DMS53 (cell line): ENCODE measurements around the gene PYROXD2.

ENCODE experiments used
- DNase-seq: peaks from one replicate; lab custom pipeline; 2025; lab: John Stamatoyannopoulos, UW

Gene PYROXD2

DNA sequence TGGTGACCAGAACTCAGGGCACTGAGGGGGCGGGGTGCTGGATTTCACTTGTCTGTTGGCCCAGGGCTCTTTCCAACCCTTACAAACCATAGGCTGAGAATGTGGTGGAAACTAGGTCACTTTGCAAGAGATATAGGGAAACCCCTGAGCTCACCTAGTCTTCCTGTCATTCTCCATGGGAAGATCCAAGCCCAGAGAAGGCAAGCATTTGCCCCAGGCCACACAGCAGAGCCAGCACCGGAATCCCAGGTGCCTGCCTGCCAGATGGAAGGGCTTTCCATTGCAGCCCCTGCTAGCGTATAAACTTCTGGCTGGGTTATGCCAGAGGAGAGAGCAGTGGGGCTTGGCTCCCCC lies 427 bp downstream of the PYROXD2 start:
- DNase-seq, result no peak

DNA sequence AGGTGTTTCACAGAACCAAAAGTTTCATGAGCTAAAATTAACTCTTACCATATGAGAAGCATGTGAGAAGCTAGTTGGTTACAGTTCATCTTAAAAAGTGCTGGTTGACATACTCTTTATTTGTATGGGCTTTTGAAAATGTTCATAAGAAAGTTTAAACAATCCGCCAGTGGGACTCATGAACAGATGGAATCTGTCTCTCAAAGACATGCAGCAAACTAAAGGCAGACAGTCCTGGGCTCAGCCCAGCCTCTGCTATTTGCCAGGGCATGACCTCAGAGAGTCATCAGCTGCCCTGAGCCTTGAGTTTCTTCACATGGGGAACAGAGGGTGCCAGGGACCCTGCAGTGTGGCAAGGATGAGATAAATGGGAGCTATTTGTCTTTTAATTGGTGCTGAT lies 3.2 kb downstream of the PYROXD2 start:
- DNase-seq, result no peak

DNA sequence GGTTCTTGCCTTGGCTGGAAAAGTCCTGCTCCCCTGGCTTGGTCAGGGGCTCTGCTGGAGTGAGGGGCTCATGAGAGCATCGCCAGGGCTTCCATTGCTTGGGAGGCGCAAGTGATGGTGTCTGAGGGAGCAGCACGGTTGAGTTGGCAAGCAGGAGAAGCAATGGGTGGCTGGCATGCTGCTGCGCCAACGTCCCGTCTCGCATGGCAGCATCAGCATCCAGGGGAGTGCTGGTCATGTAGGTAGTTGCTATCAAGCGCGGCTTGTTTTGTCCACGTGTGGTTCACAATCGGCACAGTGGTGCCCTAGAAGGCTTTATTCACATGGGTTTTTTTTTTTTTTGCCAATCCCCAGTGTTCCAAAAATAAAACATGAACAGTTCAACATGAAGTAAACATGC lies 3.8 kb downstream of the PYROXD2 start:
- no peak for DNase-seq

DNA sequence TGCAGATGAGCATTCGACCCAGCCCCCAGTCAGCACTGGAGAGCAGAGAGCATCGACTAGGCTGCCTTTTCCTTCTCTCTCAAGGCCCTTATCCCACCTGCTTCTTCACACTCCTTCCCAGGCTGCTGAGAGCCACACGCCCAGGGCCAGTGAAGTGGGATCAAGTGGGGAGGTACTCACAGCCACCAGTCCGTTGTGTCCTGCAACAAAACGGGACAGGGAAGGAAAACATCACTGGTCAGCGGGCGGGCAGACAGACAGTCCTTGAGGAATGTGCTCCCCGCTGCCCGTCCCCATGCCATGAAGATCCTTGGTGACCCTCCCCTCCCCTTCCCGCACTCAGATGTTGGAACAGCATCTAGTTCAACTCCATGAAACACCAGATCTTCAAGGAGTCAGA lies 4.2 kb downstream of the PYROXD2 start:
- DNase-seq, result no peak

DNA sequence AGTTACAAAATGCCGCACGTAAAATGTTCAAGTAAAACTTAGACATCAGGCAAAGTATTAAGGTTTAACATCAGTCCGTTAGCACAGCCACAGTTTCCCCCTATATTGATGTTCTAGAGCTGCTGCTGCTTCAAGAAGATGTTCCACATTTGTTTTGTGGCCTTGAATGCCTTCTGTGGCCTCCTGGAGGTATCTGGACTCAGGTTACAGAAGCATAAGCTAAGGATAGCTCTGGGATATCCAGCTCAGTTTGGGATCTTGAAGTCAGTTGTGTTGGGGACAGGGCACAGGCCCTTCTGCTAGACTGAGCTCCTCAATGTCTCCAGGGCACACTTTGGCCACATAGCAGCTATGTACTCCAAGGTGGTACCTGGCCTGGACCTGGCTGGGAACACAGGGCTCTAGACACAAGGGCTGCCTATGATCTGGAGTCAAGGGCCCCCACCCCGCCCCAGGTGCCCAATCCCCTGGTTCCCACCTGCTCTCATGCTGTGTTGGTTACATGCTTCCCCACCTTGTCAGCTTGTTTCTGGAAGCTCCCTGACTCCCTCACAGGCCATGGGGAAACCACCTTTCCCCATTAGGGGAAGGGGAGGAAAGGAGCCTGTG lies 4.7 kb downstream of the PYROXD2 start:
- no peak for DNase-seq

DNA sequence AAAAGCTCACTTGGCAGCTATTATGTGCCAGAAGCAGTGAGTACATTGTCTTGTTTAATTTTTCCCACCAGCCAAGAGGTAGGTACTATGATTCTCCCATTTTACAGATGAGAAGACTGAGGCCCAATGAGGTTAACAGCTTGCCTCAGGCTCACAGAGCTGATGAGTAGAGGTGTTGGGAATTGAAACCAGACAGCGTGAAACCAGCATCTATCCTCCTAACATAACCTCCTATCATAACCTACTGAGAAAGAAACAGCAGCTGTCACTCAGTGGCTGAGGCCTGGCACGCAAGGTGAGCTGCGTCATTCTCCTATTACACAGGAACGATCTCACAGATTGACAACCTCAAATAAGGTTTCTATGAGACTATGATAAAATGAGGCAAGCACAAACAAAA lies 6.2 kb downstream of the PYROXD2 start:
- DNase-seq, result no peak

DNA sequence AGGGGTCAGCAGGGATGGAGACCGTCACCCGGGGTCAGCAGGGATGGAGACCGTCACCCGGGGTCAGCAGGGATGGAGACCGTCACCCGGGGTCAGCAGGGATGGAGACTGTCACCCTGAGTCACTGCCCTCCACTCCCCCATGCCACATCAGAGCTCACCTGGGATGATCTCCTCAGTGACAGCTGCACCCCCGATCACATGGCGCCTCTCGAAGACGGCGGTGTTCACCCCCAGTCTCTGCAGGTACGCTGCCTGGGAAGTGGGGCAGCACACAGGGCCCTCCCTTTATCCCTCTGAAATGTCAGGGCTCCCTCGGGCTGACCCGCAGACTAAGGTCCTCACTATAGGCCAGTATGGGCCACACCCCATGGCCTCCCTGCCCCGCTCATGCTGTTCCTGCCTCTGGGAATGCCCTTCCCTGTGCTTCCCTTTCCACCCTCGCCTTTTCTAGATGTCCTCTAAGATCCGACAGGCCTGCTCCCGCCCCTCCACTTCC lies 7.2 kb downstream of the PYROXD2 start:
- DNase-seq, result no peak

DNA sequence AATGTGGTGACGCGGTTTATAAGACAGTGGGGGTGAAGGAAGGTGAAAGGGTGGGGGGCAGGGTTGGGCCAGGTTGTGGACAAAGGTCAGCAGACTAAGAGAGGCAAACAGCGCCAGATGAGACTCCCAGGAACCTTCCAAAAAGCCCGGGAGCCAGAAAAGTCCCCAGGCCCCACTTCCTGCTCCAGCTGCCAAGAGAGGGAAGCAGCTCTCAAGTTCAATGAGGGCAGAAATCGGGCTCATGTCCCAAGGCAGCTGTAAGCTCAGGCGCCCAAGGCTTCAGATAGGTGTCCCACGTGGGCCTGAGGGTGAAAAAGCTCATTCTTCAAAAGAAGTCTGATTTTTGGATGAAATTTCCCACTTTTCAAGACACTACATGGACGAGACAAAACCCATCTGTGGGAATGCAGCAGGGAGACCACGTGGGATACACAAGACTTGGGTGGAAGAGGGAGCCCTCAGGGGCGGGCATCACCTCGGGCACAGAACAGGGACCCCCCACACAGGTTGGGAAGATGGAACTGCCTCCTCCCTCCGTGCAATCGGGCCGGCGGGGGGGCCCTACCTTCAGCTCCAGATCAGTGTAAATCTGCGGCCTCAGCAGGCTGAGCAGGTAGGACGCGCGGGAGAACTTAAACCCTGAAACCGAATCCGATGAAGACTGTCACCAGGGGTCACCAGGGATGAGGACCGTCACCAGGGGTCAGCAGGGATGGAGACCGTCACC lies 7.8 kb downstream of the PYROXD2 start:
- DNase-seq, result no peak

DNA sequence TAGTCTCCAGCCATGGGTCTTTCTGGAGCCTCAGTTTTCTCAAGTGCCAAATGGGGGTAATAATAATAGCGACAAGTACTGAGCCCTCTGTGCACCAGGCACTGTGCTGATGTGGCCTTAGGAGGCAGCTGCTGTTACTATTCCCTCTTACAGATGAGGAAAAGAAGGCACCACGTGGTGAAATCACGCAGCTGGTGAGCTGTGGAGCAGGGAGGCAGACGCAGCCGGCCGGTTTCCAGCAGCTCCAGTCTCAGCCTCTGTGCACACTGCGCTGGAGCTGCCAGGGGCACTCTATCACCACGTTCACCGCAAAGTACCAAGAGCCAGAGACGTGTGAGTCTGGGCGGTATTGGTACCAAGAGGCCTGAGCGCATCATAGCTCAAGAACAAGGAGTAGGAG lies 9.6 kb downstream of the PYROXD2 start:
- no peak for DNase-seq

DNA sequence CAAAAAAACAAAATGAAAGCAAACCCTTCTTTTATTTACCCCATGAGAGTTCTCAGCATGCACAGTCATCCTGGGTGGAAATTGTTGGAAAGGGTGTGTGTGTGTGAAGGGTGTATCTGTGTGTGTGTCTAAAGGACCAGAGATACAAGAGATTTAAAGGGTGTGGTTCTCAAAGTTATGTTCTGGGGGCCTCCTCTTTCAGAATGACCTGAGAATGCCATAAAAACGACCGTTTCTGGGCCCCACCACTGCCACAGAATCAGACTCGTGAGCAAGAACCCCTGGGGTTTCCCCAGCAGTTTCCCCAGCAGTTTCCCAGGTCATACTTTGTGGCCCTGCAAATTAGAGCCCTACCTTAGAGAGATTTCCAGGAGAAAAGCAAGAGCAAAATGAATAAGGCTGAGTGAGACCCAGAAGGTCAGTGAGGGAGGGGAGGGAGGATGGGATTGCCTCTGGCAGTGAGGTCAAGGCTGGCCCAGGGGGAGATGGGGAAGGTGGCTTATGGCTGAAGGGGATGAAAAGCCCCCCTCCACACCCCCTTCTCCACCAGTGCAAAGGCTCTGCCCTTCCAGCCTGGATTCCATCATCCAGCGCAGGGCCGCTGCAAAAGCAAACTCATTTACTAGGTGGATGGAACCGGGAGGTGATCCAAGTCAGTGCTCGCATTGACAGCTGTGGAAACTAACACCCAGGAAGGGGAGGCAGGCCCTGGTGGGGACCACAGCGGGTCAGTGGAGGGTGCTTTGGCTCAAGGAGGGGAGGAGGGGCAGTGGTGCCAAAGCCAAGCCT lies 10.2 kb downstream of the PYROXD2 start:
- DNase-seq, result no peak

DNA sequence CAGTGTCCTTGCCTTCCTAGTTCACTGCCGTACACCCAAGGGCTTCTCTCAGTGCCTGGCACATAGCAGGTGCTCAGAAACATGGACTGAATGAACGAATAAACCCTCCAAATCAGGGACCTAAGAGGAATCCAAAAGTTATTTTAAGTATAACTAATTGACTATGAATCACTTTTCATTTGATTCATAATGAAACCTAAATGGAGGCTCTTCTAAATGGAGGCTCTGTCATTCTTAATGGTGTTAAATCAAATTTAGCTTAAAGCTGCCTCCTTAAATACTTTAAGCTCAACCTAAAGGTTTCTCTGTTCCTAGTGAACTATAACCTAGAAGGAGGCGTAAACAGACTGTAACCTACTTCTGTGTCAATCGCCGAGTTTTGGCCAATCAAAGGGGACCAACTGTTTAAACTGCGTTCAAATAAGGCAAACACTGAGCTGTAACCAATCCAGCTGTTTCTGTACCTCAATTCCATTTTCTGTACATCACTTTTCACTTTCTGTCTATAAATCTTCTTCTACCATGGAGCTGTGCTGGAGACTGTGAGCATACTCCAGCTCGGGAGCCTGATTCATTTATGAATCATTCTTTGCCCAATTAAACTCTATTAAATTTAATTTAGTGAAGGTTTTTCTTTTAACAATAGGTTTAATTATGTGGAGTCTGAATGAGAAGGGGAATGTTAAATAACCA lies 11.0 kb downstream of the PYROXD2 start:
- DNase-seq, result no peak

DNA sequence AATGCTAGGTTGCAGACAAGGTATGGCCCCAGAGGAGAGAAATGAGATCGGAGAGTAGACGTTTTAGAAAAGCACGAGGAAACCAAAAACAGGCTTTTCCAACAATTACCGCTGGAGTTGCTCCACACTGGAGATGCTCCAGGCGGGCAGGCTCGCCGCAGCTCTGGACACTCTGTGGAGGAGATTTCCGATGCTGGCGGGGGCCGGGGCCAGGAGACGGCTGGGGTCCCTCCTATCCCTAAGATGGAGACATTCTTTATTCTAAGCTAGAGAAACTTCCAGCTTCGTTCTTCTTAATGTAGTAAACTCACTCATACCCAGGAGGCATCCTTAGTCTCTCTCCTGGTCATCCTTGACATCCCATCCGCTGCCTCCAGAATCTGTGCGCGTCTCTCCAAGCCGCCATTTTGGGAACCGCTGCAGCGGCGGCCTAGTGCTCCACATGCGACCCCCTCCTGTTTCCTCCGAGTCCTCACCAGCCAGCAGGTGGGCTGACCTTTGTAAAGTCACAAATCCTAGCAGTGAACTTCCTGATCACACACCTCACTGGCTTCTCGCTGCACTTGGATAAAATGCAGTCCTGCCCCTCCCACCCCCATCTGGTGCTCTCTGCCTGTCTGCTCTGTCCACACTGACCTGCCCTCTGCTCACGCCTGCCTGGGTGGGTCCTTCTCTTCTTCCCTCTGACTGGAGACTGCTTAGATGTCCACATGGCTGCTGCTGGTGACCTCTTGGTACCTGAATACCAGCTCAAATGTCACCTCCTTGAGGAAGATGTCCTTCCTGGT lies 11.9 kb downstream of the PYROXD2 start:
- DNase-seq, result no peak

DNA sequence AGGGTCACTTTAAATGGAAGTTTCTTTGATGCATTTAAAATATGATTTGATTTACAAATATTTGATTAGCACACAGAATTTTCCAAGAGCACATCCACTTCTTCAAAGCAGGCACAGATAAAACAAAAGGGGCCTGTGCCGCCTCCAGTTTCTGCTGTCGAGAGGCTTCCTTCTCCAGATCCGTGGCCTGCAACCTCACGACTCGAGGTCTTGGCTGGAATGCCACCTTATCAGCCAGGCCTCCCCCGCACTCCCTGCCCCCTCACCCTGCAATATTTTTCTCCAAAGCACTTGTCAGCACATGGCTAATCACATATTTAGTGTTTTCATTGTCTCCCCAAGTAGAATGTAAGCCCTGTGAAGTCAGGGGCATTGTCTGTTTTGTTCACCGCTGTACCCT lies 12.5 kb downstream of the PYROXD2 start:
- DNase-seq, result no peak

DNA sequence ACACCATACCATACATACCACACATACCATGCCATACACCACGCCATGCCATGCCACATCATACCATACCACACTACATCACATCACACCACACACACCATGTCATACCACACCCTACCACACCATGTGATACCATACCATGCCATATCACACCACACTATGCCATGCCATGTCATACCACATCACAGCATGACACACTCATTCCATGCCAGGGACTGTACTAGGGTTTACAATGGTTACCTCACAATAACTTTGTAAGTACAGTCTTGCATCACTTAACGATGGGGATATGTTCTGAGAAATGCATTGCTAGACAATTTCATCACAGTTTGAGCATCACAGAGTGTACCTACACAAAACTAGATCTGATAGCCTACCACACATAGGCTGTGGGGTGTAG lies 14.5 kb downstream of the PYROXD2 start:
- no peak for DNase-seq

DNA sequence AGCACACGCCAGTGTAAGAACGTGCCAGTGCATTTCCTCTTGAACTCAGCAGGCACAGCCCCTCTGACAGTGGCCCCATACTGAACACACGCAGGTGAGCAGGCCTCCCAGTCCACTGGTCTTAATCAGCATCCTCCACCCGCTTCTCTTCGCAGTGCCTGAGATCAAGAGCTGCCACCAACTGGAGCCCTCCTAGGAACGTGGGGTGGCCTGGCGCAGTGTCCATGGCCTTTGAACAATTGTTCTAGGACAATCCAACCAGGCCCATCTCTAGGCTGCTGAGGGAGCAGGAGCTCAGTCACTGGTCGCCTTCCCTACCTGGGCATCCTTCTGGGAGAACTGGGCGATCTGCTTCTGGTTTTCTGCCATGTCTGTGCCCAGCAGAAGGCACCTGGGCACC lies 15.2 kb downstream of the PYROXD2 start:
- DNase-seq, result no peak

DNA sequence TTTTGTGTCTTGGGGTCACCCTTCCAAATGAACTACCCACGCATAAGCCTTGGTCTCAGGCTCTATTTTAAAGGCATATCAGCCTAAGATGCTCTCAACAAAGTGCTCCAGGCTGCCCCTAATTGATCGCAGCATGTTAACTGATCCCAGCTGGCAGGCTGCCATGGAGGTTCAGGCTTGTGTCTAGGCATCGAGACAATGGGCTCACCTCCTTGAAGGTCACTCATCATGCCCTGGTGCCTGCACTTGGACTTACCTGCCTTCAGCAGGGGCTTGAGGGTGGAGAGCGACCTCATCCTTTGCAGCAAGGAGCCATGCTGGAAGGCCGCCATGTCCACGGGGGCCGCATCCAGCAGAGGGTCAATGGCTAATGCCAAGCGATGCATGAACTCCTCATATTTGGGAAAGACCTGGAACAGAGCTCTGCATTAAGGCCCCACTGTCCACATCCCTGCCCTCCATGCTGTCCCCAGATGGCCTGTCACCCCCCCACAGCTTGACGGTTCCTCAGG lies 17.8 kb downstream of the PYROXD2 start:
- no peak for DNase-seq

DNA sequence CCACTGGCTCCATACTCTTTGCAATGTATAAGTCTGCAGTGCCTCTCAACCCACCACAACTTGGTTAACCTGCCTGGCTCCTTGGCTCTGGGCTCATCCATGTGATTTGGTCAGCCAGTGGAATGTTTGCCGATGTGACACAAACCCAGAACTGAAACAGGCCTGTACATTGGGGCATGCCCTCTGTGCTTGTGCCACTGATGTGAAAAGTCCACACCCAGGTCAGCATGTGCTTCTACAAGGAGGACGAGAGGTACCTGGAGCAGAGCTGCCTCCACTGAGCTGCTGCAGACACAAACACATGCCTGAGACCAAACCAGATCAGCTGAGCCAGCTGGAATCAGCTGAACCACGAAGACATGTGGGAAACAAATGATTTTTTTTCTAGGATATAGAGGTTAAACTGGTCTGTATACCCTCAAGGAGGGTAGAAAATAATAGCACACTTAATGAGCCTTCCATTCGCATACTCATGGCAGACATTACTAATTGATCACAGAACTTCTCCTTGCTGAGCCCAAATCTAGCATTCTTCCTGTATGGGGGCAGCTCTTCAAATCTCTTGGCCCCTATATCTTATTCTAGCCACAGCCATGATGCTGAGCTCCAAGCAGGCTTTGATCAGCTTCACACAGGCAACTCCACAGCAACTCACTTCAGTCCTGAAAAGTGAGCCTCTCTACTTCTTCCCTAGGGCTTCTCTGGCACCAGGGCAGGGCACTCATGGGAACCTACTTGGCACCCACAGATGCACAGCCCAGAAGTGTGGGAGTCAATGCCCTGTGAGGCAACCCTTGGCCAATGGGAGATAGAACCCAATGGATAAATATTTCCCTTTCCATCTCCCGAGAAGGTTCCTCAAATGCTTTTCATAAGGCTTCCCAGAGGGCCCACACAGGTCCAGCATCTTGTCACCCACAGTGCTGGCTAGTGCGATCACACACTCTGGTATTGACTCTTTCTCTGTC lies 18.6 kb downstream of the PYROXD2 start:
- no peak for DNase-seq

DNA sequence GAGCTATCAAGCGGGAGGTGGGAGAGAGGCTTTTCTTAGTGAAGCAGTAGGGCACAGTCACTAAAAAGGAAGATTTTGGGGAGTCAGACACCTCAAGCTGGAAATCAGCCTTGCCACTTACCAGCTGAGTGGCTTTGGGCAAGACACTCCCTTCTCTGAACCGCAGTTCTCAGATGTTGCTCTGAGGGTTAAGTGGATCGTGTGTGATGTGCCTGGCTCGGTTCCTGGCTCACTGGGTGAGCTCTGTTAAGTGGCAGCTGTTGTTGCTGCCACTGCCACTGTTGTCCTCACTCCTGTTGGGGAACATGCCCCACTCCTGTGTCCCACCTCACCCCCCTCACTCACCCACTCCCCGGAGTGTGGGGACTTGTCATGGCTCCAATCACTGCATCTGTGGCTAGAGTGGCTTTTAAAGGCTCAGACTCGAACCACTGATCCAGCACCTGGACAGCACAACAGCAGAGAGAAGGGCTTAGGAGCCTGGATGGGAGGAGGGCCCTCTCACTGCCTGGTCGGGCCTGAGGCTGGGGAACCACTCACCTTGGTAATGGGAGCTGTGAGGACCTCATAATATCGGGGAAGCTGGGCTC lies 20.0 kb downstream of the PYROXD2 start:
- no peak for DNase-seq

DNA sequence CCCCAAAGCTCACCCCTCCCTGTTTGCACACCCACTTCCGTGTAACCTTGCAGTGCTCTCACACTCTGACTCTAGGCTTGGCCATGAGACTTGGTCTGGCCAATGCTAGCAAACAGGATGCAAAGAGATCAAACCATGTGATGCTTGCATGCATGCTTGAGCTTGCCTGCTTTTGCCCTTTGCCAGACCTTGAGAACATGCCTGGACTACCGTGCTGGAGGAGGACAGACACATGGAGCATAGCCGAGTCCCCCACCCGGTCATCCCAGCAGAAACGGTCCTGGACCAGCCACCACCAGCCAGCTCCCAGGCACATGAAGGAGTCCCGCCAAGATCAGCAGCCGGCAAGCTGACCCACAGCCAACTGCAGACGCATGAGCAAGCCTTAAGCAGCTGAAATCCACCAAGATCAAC lies 23.4 kb downstream of the PYROXD2 start:
- DNase-seq, result peak; percentile 8

DNA sequence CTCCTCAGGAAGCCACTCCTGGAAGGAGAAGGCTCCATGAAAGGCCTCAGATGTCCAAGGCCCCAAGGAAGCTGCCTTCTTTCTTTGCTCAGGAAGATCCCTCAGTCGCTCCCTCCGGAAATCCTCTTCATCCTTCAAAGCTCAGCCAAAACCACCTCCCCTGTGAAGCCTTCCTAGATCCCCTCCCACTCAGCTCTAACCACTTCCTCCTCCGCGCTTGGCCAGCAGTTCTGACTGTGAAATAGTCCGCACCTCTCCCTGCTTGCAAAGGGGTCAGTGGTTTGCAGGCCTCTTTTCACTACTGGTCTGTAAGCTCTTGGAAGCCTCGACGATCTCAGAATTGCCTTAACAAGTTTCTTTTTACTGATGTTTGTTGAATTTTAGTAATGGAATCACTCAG lies 23.9 kb downstream of the PYROXD2 start:
- no peak for DNase-seq
